PC-3 (cell line): ENCODE data around the gene DMRT1.
"Not testable (repeated sequence)": the region's sequence is repeated elsewhere in the genome, so short reads cannot be mapped to it uniquely, and the experiment has no call there.

Source experiments
- EZH2 ChIP-seq: fragments of 300-600 bp; sonication (generic); IDR thresholded peaks from one replicate; pipeline ENCODE4 v1.6.1; 2017; ENCODE audit warnings: antibody characterized with exemption, mild to moderate bottlenecking, low read length; ENCODE audit not compliant: unreplicated experiment
- TF ChIP-seq, protein P1 (sequence below): fragments of 300-600 bp; sonication (generic); conservative IDR thresholded peaks from 2 replicates; pipeline ENCODE4 v1.5.1; 2017; ENCODE audit warnings: antibody characterized with exemption, low read depth, mild to moderate bottlenecking, low read length

DNA sequence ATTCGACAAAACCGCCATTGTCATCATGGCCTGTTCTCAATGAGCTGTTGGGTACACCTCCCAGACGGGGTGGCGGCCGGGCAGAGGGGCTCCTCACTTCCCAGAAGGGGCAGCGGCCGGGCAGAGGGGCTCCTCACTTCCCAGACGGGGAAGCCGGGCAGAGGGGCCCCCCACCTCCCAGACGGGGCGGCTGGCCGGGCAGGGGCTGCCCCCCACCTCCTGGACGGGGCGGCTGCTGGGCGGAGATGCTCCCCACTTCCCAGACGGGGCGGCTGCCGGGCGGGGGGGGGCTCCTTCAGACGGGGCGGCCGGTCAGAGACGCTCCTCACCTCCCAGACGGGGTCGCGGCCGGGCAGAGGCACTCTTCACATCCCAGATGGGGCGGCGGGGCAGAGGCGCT lies 20.0 kb downstream of the DMRT1 start:
- TF ChIP-seq, protein P1, sequence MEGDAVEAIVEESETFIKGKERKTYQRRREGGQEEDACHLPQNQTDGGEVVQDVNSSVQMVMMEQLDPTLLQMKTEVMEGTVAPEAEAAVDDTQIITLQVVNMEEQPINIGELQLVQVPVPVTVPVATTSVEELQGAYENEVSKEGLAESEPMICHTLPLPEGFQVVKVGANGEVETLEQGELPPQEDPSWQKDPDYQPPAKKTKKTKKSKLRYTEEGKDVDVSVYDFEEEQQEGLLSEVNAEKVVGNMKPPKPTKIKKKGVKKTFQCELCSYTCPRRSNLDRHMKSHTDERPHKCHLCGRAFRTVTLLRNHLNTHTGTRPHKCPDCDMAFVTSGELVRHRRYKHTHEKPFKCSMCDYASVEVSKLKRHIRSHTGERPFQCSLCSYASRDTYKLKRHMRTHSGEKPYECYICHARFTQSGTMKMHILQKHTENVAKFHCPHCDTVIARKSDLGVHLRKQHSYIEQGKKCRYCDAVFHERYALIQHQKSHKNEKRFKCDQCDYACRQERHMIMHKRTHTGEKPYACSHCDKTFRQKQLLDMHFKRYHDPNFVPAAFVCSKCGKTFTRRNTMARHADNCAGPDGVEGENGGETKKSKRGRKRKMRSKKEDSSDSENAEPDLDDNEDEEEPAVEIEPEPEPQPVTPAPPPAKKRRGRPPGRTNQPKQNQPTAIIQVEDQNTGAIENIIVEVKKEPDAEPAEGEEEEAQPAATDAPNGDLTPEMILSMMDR, result not testable (repeated sequence)
- TF ChIP-seq EZH2, result not testable (repeated sequence)
